MM.1S (cell line): ENCODE data around the gene CPEB2.

Experiments used
- CTCF ChIP-seq: fragments of 300-600 bp; sonication (generic); IDR thresholded peaks from 2 replicates; pipeline ENCODE4 v1.5.1; 2016; ENCODE audit warnings: antibody characterized with exemption, low read length, mixed read lengths
- EZH2 ChIP-seq: fragments of 300-600 bp; sonication (generic); optimal IDR thresholded peaks from 2 replicates; pipeline ENCODE3; 2017; ENCODE audit warnings: low read depth, mild to moderate bottlenecking, antibody characterized with exemption, low read length, mixed read lengths
- EZH2phosphoT487 ChIP-seq: fragments of 300-600 bp; sonication (generic); IDR thresholded peaks from 2 replicates; pipeline ENCODE4 v1.6.1; 2018; ENCODE audit warnings: antibody characterized with exemption, low read length

GRCh38 chr4:15004739-15005301, 2.5 kb downstream of the CPEB2 start:
- no peak for TF ChIP-seq CTCF
- no peak for TF ChIP-seq EZH2phosphoT487
- TF ChIP-seq EZH2 = no peak
